CD4-positive, alpha-beta memory T cell (primary cell): Measurements from ENCODE around the gene MKNK2. TPM values are rescaled to one million over a fixed set of nuclear protein-coding genes. Genes with fewer than 3 reads are reported as not detected.

Experiments
- CTCF ChIA-PET: fragments of 350-600 bp; sonication (Branson Sonifier 250); formaldehyde crosslinking; loops from one replicate; lab custom pipeline; 2021; ENCODE audit warnings: inconsistent platforms; ENCODE audit not compliant: partially characterized antibody; lab: Charles Lee
- POLR2A ChIA-PET: fragments of 350-600 bp; sonication (Branson Sonifier 250); formaldehyde crosslinking; loops from one replicate; lab custom pipeline; 2021; ENCODE audit not compliant: partially characterized antibody; lab: Charles Lee
- DNase-seq, 5 donors: peaks; one replicate each; pipeline versions ENCODE4 v3.0.0 to v3.0.0-alpha.2; 2020 to 2022; ENCODE audit warnings: mixed read lengths in 1 of 5
- H3K27ac ChIP-seq: one replicate; pipeline ENCODE4 v1.7.0; 2013; ENCODE audit warnings: low read depth, low read length
- H3K27me3 ChIP-seq: 2 replicates; pipeline ENCODE4 v1.7.0; 2013; ENCODE audit warnings: mild to moderate bottlenecking, low read length, moderate library complexity; ENCODE audit not compliant: insufficient read depth
- H3K36me3 ChIP-seq: 2 replicates; pipeline ENCODE4 v1.7.0; 2013; ENCODE audit warnings: mild to moderate bottlenecking, low read length, moderate library complexity; ENCODE audit not compliant: insufficient read depth
- H3K4me1 ChIP-seq: 2 replicates; pipeline ENCODE4 v1.7.0; 2013; ENCODE audit warnings: mild to moderate bottlenecking, low read length, moderate library complexity; ENCODE audit not compliant: insufficient read depth
- H3K4me3 ChIP-seq, 2 donors: one replicate each; pipeline ENCODE4 v1.7.0; 2013; ENCODE audit warnings: low read length in 2 of 2, mild to moderate bottlenecking in 1 of 2
- H3K9me3 ChIP-seq, 2 donors: one replicate each; pipeline ENCODE4 v1.7.0; 2013; ENCODE audit warnings: low read length in 2 of 2, control low read depth in 1 of 2; ENCODE audit not compliant: control insufficient read depth in 1 of 2
- H3K27ac Mint-ChIP-seq, 7 donors: one replicate each; pipeline ENCODE4 v1.8.0; 2020 to 2021; ENCODE audit warnings: mixed read lengths in 7 of 7, mild to moderate bottlenecking in 6 of 7, inconsistent platforms in 3 of 7, moderate library complexity in 3 of 7
- H3K27me3 Mint-ChIP-seq, 2 donors: one replicate each; pipeline ENCODE4 v1.8.0; 2020 to 2021; ENCODE audit warnings: mixed read lengths in 2 of 2
- H3K36me3 Mint-ChIP-seq, 2 donors: one replicate each; pipeline ENCODE4 v1.8.0; 2020 to 2021; ENCODE audit warnings: mixed read lengths in 2 of 2, inconsistent platforms in 1 of 2, mild to moderate bottlenecking in 1 of 2
- H3K4me1 Mint-ChIP-seq, 4 donors: one replicate each; pipeline ENCODE4 v1.8.0; 2020 to 2021; ENCODE audit warnings: mixed read lengths in 4 of 4, mild to moderate bottlenecking in 1 of 4
- H3K4me3 Mint-ChIP-seq, 8 donors: one replicate each; pipeline ENCODE4 v1.8.0; 2020 to 2021; ENCODE audit warnings: mixed read lengths in 8 of 8, mild to moderate bottlenecking in 7 of 8, moderate library complexity in 6 of 8, inconsistent platforms in 3 of 8
- H3K9me3 Mint-ChIP-seq, 8 donors: one replicate each; pipeline ENCODE4 v1.8.0; 2020 to 2021; ENCODE audit warnings: mixed read lengths in 8 of 8, mild to moderate bottlenecking in 5 of 8, inconsistent platforms in 3 of 8, moderate library complexity in 1 of 8
- intact Hi-C: fragments of 100-400 bp; cut with micrococcal nuclease; formaldehyde crosslinking; loops from one replicate; pipeline ENCODE4 v1.15.1; 2023
- polyA plus RNA-seq, 2 donors: library from polyadenylated mRNA; unstranded; fragments of 300-500 nt; fragmentation: Illumina TruSeq; gene quantifications; one replicate each; pipeline ENCODE4 v1.2.3, GENCODE V29; 2021
- total RNA-seq, 2 experiments: library from RNA; stranded (reverse); gene quantifications; one replicate each; pipeline ENCODE4 v1.2.3, GENCODE V29; 2021

MKNK2 gene
- total and polyA plus RNA-seq, 4 experiments from 2014 or later: 24.1 to 195 (median 129) TPM

DNA sequence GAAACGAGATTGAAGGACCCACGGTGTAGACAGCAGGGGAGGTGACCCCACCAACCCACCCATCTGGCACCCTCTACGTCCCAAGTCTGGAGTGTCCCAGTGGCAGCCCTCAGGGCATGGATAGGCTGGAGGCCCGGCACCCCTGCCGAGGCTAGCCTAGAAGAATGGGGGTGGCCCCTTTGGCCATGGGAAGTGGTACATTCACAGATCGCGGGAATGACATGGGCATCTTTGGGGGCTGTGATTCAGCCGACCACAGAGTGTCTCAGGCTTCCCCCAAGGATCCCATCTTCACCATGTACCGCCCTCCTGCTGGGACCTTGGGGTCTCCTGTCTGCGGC, 11.3 kb upstream of the MKNK2 start:
- Histone ChIP-seq H3K36me3 (no peaks in the 10 kb centered on the region), H3K4me3 (peak overlapping the region; percentile 59 to 87), H3K27me3 (no peaks in the 10 kb centered on the region), H3K9me3 (no peaks in the 10 kb centered on the region), H3K27ac (peak overlapping the region; percentile 97), H3K4me1 (peaks cover 48% of the 10 kb centered on the region)
- intact Hi-C loops: no loop called here
- DNase-seq: no peak
- H3K4me3 Mint-ChIP-seq: peak overlapping the region; percentile 85 to 98 (median 92)
- H3K27ac Mint-ChIP-seq: peak overlapping the region in 6 of 7 donors; percentile 70 to 99 (median 91)
- POLR2A ChIA-PET: interaction anchor here (0.7 to 6.7 kb wide), 14 partner anchors 10 to 120 kb away, joined by 3 to 88 read pairs (median 8); partner anchors contain the start of genes MKNK2 and MOB3A
- H3K36me3 Mint-ChIP-seq: peaks cover 0 to 4% of the 10 kb centered on the region in 2 donors
- CTCF ChIA-PET: interaction anchor here (0.5 to 2.9 kb wide), 4 partner anchors 8 to 408 kb away, joined by 3 to 9 read pairs (median 6); no protein-coding TSS in a partner anchor
- peaks cover 11 to 48% (median 29%) of the 10 kb centered on the region in 4 donors for H3K4me1 Mint-ChIP-seq
- no peaks in the 10 kb centered on the region for H3K27me3 Mint-ChIP-seq
- no peaks in the 10 kb centered on the region for H3K9me3 Mint-ChIP-seq

DNA sequence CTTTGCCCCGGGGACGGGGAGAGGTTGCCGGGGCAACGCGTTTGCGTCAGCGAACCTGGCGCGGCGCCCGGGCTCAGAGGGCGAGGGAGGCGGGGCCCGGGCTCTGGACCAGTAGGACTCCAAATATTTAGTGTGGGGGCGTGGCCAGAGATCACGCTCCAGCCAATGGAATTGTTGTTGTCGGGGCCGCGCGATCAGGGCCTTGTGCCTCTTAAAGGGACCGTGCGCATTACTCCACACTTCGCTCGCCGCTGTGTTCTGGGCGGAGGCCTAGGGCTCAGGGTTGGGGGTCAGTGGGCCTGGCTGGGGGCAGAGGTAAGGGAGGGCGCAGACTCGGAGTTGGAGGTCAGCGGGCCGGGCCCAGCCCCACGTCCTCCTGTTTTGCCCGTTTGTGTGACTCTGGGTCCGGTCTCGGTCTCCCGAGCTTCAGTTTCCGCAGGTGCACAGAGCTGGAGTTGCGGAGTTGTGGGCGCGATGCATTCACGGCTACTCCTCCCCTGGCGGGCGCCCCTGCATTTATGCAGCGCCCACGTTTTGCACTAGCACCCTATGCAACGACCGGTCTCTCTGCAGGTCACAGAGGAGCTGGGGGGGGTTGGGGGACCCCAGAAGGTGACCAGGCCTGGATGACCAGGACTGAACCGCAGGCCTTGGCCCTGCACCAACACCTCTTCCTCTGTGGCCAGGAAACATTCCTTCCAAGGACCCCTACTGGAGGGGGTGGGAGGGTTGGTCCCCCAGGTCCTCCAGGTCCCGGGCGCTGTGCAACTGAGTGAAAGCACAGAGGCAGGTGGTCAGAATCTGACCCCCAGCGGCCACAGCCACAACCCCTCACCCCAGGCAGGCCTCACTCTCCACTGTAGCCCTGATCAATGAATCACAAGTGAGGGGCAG, 10.7 kb upstream of the MKNK2 start:
- Histone ChIP-seq H3K4me3 (peak overlapping the region; percentile 87), H3K9me3 (no peaks in the 10 kb centered on the region), H3K36me3 (no peaks in the 10 kb centered on the region), H3K4me1 (peaks cover 54% of the 10 kb centered on the region), H3K27me3 (no peaks in the 10 kb centered on the region), H3K27ac (peak overlapping the region; percentile 97)
- CTCF ChIA-PET: interaction anchor here (1.5 to 2.9 kb wide), 3 partner anchors 9 to 20 kb away, joined by 5 to 9 read pairs (median 8); no protein-coding TSS in a partner anchor
- peaks cover 0 to 4% of the 10 kb centered on the region in 2 donors for H3K36me3 Mint-ChIP-seq
- H3K27ac Mint-ChIP-seq: peak overlapping the region; percentile 93 to 99 (median 97)
- no peaks in the 10 kb centered on the region for H3K27me3 Mint-ChIP-seq
- H3K9me3 Mint-ChIP-seq: no peaks in the 10 kb centered on the region
- DNase-seq: peak; percentile 98 to 100 (median 100)
- H3K4me1 Mint-ChIP-seq: peaks cover 12 to 53% (median 32%) of the 10 kb centered on the region in 4 donors
- intact Hi-C loops: loop anchor here (1.0 to 2.0 kb wide), 4 partner anchors 10 to 43 kb away; partner anchors contain the start of genes IZUMO4, MKNK2 and MOB3A
- POLR2A ChIA-PET: interaction anchor here (1.0 to 6.7 kb wide), 12 partner anchors 11 to 164 kb away, joined by 3 to 88 read pairs (median 8); partner anchors contain the start of genes MKNK2 and MOB3A
- peak overlapping the region; percentile 85 to 98 (median 92) for H3K4me3 Mint-ChIP-seq

DNA sequence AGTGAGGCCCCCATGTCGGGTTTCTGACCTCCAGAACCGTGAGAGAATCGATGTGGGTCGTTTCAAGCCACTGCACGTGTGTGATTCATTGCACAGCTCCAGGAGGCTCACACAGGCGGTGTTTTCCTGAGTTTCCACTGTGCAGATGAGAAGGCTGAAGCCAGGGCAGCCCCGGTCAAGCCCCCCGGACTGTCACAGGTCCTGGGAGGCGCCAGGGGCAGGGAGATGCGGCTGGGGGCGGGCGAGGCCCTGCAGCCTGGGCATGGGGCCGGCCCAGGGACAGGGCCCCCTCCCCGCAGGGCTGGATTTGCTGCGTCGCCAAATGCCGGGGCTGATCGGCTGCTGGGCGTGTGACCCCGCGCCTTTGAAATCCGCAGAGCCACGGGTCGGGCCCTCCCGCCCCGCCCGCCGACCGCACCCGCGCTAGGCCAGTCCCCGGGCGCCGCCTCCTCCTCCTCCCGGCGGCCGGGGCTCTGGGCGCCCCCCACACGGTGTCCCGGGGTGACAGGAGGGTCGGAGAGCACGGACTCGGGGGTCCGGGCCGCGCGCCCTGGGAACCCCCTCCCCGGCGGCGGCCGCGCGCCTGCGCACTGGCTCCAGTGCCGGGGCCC, 9.9 kb upstream of the MKNK2 start:
- H3K4me1 Mint-ChIP-seq: peaks cover 15 to 57% (median 36%) of the 10 kb centered on the region in 4 donors
- Histone ChIP-seq H3K9me3 (no peaks in the 10 kb centered on the region), H3K36me3 (no peaks in the 10 kb centered on the region), H3K4me3 (peak overlapping the region; percentile 2 to 87), H3K27ac (peak overlapping the region; percentile 97), H3K27me3 (no peaks in the 10 kb centered on the region), H3K4me1 (peaks cover 60% of the 10 kb centered on the region)
- H3K27ac Mint-ChIP-seq: peak overlapping the region; percentile 97 to 99 (median 99)
- CTCF ChIA-PET: interaction anchor here (1.5 to 2.9 kb wide), 2 partner anchors 9 kb away, joined by 5 to 9 read pairs; no protein-coding TSS in a partner anchor
- POLR2A ChIA-PET: interaction anchor here (0.8 to 6.7 kb wide), 17 partner anchors 9 to 163 kb away, joined by 3 to 88 read pairs (median 5); partner anchors contain the start of genes BTBD2, MKNK2 and MOB3A
- no peak for DNase-seq
- H3K27me3 Mint-ChIP-seq: no peaks in the 10 kb centered on the region
- H3K9me3 Mint-ChIP-seq: no peaks in the 10 kb centered on the region
- peaks cover 0 to 4% of the 10 kb centered on the region in 2 donors for H3K36me3 Mint-ChIP-seq
- peak overlapping the region; percentile 79 to 98 (median 92) for H3K4me3 Mint-ChIP-seq
- intact Hi-C loops: loop anchor here (1.0 to 2.0 kb wide), 4 partner anchors 10 to 42 kb away; partner anchors contain the start of genes IZUMO4, MKNK2 and MOB3A

DNA sequence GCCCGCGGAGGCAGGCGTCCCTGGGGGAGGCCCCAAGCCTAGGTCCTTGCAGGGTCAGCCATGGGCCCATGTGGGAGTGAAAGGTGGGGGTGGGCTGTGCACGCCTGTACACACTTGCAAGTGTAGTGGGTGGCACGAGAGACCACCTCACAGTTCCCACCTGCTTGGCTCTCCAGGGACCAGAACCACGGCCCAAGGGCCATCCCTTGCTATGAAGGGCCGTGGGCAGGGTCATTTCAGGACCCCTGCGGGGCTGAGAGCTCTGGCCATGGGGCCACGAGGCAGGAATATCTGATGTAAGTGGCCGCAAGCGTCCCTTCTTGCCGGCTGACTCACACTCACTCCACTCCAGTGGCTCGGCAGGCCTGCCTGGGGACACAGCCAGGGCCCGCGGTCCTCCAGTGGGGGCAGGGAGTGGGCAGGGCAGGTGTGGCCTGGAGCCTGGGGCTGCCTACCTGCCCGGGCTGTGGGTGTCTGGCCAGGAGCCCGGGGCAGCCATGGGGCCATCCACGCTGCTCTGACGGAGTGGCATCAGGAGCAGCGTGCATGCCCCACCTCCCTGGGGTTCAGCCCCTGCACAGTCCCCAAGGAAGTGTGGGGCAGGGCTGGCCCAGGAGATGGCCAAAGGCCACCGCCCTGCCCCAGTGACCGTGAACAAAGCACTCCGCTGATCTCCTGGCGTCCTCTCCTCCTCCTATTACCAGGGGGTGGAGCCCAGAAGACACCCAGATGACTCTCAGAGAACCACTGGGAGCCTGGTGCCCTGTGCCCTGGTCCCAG, 8.6 kb upstream of the MKNK2 start:
- CTCF ChIA-PET: interaction anchor here (0.7 to 2.9 kb wide), 2 partner anchors 8 to 40 kb away, joined by 4 to 9 read pairs; no protein-coding TSS in a partner anchor
- Mint-ChIP-seq H3K4me1 (peaks cover 21 to 68% (median 46%) of the 10 kb centered on the region in 4 donors), H3K27ac (peak overlapping the region; percentile 97 to 99 (median 99)), H3K27me3 (no peaks in the 10 kb centered on the region), H3K9me3 (no peaks in the 10 kb centered on the region), H3K36me3 (peaks cover 0 to 4% of the 10 kb centered on the region in 2 donors), H3K4me3 (peak overlapping the region; percentile 79 to 92 (median 90))
- Histone ChIP-seq H3K4me3 (no peak overlapping the region), H3K27me3 (no peaks in the 10 kb centered on the region), H3K4me1 (peaks cover 69% of the 10 kb centered on the region), H3K27ac (peak overlapping the region; percentile 97), H3K9me3 (no peaks in the 10 kb centered on the region), H3K36me3 (no peaks in the 10 kb centered on the region)
- POLR2A ChIA-PET: interaction anchor here (0.6 to 6.7 kb wide), 7 partner anchors 10 to 44 kb away, joined by 3 to 88 read pairs (median 6); partner anchors contain the start of genes BTBD2 and MKNK2
- DNase-seq: no peak
- intact Hi-C loops: loop anchor here (2.0 kb wide), 2 partner anchors 17 to 41 kb away; no protein-coding TSS in a partner anchor

DNA sequence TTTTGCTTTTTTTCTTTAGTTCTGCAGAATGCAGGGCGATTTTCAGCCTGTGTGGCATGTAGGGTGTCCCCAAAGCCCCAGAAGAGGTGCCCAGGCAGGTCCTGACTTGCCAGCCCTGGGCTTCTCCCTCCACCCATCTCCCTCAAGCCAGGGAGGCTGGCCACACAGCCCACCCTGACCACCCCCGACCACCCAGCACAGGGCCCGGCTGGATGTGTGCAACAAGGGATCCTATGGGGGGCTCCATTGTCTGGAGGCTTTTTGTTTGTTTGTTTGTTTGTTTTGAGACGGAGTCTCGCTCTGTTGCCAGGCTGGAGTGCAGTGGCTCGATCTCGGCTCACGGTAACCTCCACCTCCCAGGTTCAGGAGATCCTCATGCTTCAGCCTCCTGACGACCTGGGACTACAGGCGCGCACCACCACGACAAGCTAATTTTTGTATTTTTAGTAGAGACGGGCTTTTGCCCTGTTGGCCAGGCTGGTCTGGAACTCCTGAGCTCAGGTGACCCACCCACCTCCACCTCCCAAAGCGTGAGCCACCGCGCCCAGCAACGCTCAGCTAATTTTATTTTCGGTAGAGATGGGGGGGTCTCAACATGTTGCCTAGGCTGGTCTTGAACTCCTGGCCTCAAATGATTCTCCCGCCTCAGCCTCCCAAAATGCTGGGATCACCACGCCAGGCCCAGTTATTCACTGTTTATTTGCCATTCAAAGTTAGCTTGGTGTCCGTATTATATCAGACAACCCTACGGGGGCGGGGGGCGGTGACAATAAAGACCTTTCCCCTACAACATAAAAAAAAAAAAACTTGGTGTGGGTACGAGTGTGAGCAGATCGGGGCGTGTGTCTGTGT, 7.8 kb upstream of the MKNK2 start:
- no peak for DNase-seq
- Mint-ChIP-seq H3K4me3 (peak overlapping the region; percentile 26 to 69 (median 44)), H3K9me3 (no peaks in the 10 kb centered on the region), H3K36me3 (peaks cover 0 to 4% of the 10 kb centered on the region in 2 donors), H3K27me3 (no peaks in the 10 kb centered on the region), H3K4me1 (peaks cover 19 to 72% (median 47%) of the 10 kb centered on the region in 4 donors), H3K27ac (peak overlapping the region; percentile 73 to 95 (median 85))
- POLR2A ChIA-PET: interaction anchor here (1.0 to 6.7 kb wide), 7 partner anchors 9 to 117 kb away, joined by 3 to 88 read pairs (median 24); partner anchors contain the start of gene MKNK2
- Histone ChIP-seq H3K27ac (peak overlapping the region; percentile 97), H3K27me3 (no peaks in the 10 kb centered on the region), H3K36me3 (no peaks in the 10 kb centered on the region), H3K4me3 (no peak overlapping the region), H3K4me1 (peaks cover 69% of the 10 kb centered on the region), H3K9me3 (no peaks in the 10 kb centered on the region)
- CTCF ChIA-PET: interaction anchor here (0.7 kb wide), 1 partner anchor 39 kb away, joined by 4 read pairs; no protein-coding TSS in a partner anchor
- intact Hi-C loops: no loop called here
